K562 (cell line): ENCODE data around the gene CTTNBP2NL. TPM values are rescaled to one million over a fixed set of nuclear protein-coding genes. Genes with fewer than 3 reads are reported as not detected.

Experiments
- ATAC-seq: fragments of 200-7000 bp; cut with Tn5 transposase; 3 replicates; pipeline ENCODE4 v1.9.1; 2020; ENCODE audit warnings: moderate library complexity
- BruUV-seq: library from RNA; stranded (reverse); fragments of 400-500 nt; replicated peaks from 2 replicates; lab custom pipeline; 2021; lab: Mats Ljungman, UMichigan
- CTCF ChIA-PET: fragments of 300-600 bp; formaldehyde crosslinking; extraction: SDS; loops from one replicate; lab custom pipeline; 2021; ENCODE audit warnings: low intra/inter-chr PET ratio; lab: Yijun Ruan, JAX
- POLR2A ChIA-PET: fragments of 300-600, 350-650 bp; sonication (Branson Sonifier 250); formaldehyde crosslinking; extraction: SDS; loops from one replicate; lab custom pipeline; 2021; ENCODE audit warnings: antibody characterized with exemption, inconsistent platforms; lab: Yijun Ruan, JAX
- DNase-seq, 4 experiments: peaks; one replicate each; pipeline versions ENCODE4 v3.0.0 to v3.0.0-alpha.2; 2011 to 2018; ENCODE audit warnings: low spot score in 3 of 4, mixed read lengths in 3 of 4; ENCODE audit errors: extremely low read depth in 1 of 4
- FAIRE-seq: peaks from 2 replicates; lab custom pipeline; 2011; peaks lifted over from hg19 to GRCh38; lab: Jason Lieb, UNC
- H2AFZ ChIP-seq: 2 replicates; pipeline ENCODE4 v1.6.0; 2011; ENCODE audit warnings: low read depth, low read length, control low read depth, inconsistent platforms
- H3K27ac ChIP-seq: fragments of 200-600 bp; 3 replicates; pipeline ENCODE4 v1.8.0; 2011; ENCODE audit warnings: low read depth, mild to moderate bottlenecking, control low read depth, inconsistent platforms, low read length, moderate library complexity, mixed read lengths; ENCODE audit errors: extremely low read depth
- H3K27me3 ChIP-seq, 2 experiments: fragments of 300-600 bp in 1 of 2; 2 replicates in 1 of 2; 3 replicates in 1 of 2; pipeline versions ENCODE4 v1.6.0 to v1.8.0; 2011; ENCODE audit warnings: inconsistent platforms in 2 of 2, low read length in 2 of 2, mild to moderate bottlenecking in 1 of 2, mixed read lengths in 1 of 2, moderate library complexity in 1 of 2; ENCODE audit not compliant: control insufficient read depth in 2 of 2, insufficient read depth in 2 of 2
- H3K36me3 ChIP-seq: fragments of 300-600 bp; 3 replicates; pipeline ENCODE4 v1.8.0; 2011; ENCODE audit warnings: mild to moderate bottlenecking, low read length, inconsistent platforms; ENCODE audit not compliant: control insufficient read depth, insufficient read depth
- H3K4me1 ChIP-seq, 2 experiments: fragments of 200-600 bp in 1 of 2; replicated peaks in 1 of 2; 2 replicates in 1 of 2; 3 replicates in 1 of 2; pipeline versions ENCODE4 v1.5.1 to v1.8.0; 2011; ENCODE audit warnings: inconsistent platforms in 2 of 2, low read length in 2 of 2, mild to moderate bottlenecking in 1 of 2, mixed read lengths in 1 of 2, moderate library complexity in 1 of 2; ENCODE audit not compliant: control insufficient read depth in 2 of 2, insufficient read depth in 2 of 2
- H3K4me2 ChIP-seq: 2 replicates; pipeline ENCODE4 v1.6.1; 2011; ENCODE audit warnings: low read length, control low read depth, inconsistent platforms, mixed read lengths; ENCODE audit not compliant: insufficient read depth
- H3K4me3 ChIP-seq: fragments of 200-600 bp; sonication (generic), shearing (Covaris generic); 2 replicates; pipeline ENCODE4 v1.5.1; 2016; ENCODE audit warnings: control low read depth, inconsistent platforms
- H3K79me2 ChIP-seq: fragments of 200-600 bp; 3 replicates; pipeline ENCODE4 v1.8.0; 2011; ENCODE audit warnings: low read length, inconsistent platforms; ENCODE audit not compliant: control insufficient read depth, insufficient read depth
- H3K9ac ChIP-seq, 2 experiments: 2 replicates each; pipeline versions ENCODE4 v1.6.0 to v1.6.1; 2011; ENCODE audit warnings: low read depth in 2 of 2, low read length in 2 of 2, control low read depth in 1 of 2, inconsistent platforms in 1 of 2, mild to moderate bottlenecking in 1 of 2, mixed read lengths in 1 of 2; ENCODE audit not compliant: insufficient read depth in 1 of 2
- H3K9me1 ChIP-seq: one replicate; pipeline ENCODE4 v1.6.0; 2011; ENCODE audit warnings: inconsistent platforms, mild to moderate bottlenecking, low read length, moderate library complexity; ENCODE audit not compliant: control insufficient read depth, insufficient read depth
- H3K9me3 ChIP-seq: replicated peaks from 2 replicates; pipeline ENCODE4 v1.5.1; 2011; ENCODE audit warnings: low read depth, low read length, inconsistent platforms; ENCODE audit not compliant: control insufficient read depth, insufficient read depth
- H4K20me1 ChIP-seq: replicated peaks from 2 replicates; pipeline ENCODE4 v1.6.1; 2011; ENCODE audit warnings: low read length, inconsistent platforms, mixed read lengths; ENCODE audit not compliant: control insufficient read depth, insufficient read depth
- MYNN ChIP-seq, 2 experiments: sonication (generic); formaldehyde crosslinking in 1 of 2; IDR thresholded peaks; 2 replicates each; pipeline versions ENCODE4 v1.5.0 to v1.6.1; 2016 to 2020; ENCODE audit warnings: antibody characterized with exemption in 1 of 2, missing genetic modification reagents in 1 of 2
- NR2C2 ChIP-seq, 2 experiments: fragments of 200-800 bp in 1 of 2; sonication (Bioruptor generic) in 1 of 2; sonication (generic) in 1 of 2; formaldehyde crosslinking in 1 of 2; IDR thresholded peaks; 2 replicates each; pipeline versions ENCODE4 v1.6.1 to v1.8.0; 2016 to 2022; ENCODE audit warnings: mild to moderate bottlenecking in 1 of 2, missing compliant biosample characterization in 1 of 2, missing genetic modification characterization in 1 of 2, missing genetic modification reagents in 1 of 2
- ZNF740 ChIP-seq, 3 experiments: fragments of 200-800 bp in 1 of 3; sonication (Bioruptor generic) in 1 of 3; sonication (generic) in 1 of 3; formaldehyde crosslinking in 1 of 3; IDR thresholded peaks; 2 replicates each; pipeline versions ENCODE4 v1.6.1 to v1.8.0; 2016 to 2022; ENCODE audit warnings: mild to moderate bottlenecking in 2 of 3, missing compliant biosample characterization in 2 of 3, missing genetic modification characterization in 2 of 3, missing genetic modification reagents in 1 of 3
- WGBS: fragments of 100-300 bp; shearing (Covaris generic); methylation state at CpG from one replicate; pipeline ENCODE4 v1.1.6; 2016; ENCODE audit warnings: low coverage, mixed read lengths; ENCODE audit not compliant: insufficient coverage; ENCODE audit errors: missing lambda C conversion rate; 5-methylcytosine and 5-hydroxymethylcytosine counted together
- in situ Hi-C: fragments of 300-500 bp; cut with MboI; formaldehyde crosslinking; loops from 4 replicates; pipeline ENCODE4 v1.15.0; 2018; ENCODE audit warnings: inconsistent platforms, mixed read lengths
- intact Hi-C: fragments of 100-400 bp; cut with micrococcal nuclease; formaldehyde crosslinking; loops from 2 replicates; pipeline ENCODE4 v1.14.2; 2022
- polyA plus RNA-seq, 8 experiments: library from polyadenylated mRNA; depleted of rRNA in 4 of 8; stranded (reverse) in 5 of 8; unstranded in 3 of 8; fragments of >200 nt; fragmentation: Nextera tagmentation in 2 of 8; fragmentation: Illumina TruSeq in 1 of 8; extraction: Ambion mirVana in 2 of 8; extraction: Trizol in 1 of 8; gene quantifications; 2 replicates each; pipeline versions ENCODE4 v1.2.1 to v1.2.3, GENCODE V29; 2011 to 2014; ENCODE audit warnings: inconsistent platforms in 1 of 8, missing spikeins in 1 of 8
- total RNA-seq, 7 experiments: library from RNA; depleted of rRNA in 6 of 7; stranded (reverse); fragments of >200 nt in 6 of 7; fragmentation: Illumina TruSeq in 2 of 7; extraction: Trizol in 2 of 7; gene quantifications; 2 replicates each; pipeline versions ENCODE4 v1.2.1 to v1.2.3, GENCODE V29; 2011 to 2021; ENCODE audit warnings: low replicate concordance in 1 of 7

Gene CTTNBP2NL
- total and polyA plus RNA-seq, 9 of the 15 experiments (the other 6 are each of a cell fraction or from before 2014, with no cell fraction given) = 0.27 to 1.4 (median 0.62) TPM

- BruUV-seq = no TSS peak
- no peak for FAIRE-seq
- no peaks in the 10 kb centered on the region for H3K79me2 ChIP-seq
- no peak for TF ChIP-seq MYNN (IDR thresholded peaks at IDR 0.05)
- TF ChIP-seq MYNN (CRISPR knock-in tag; IDR thresholded peaks at IDR 0.05) = no peak
- no peak for TF ChIP-seq NR2C2 (CRISPR knock-in tag; IDR thresholded peaks at IDR 0.05)
- TF ChIP-seq NR2C2 (tag; IDR thresholded peaks at IDR 0.05) = 0 out of 2 replicates have a peak, but pooled peaks have one; percentile 13
- TF ChIP-seq ZNF740 (CRISPR knock-in tag; IDR thresholded peaks at IDR 0.05) = 0 out of 2 replicates have a peak, but pooled peaks have one; percentile 14
- TF ChIP-seq ZNF740 (tag; IDR thresholded peaks at IDR 0.05) = no peak
- TF ChIP-seq, all 486 proteins: peak for 2
- Histone ChIP-seq H3K4me3 (no peak overlapping the region), H3K4me1 (peaks cover 0 to 26% of the 10 kb centered on the region in 2 experiments; a peak in 4 of 5 replicates), H4K20me1 (0 out of 2 replicates have a peak, but pooled peaks cover 4% of the 10 kb centered on the region), H2AFZ (no peak overlapping the region), H3K27me3 (peaks cover 45 to 82% of the 10 kb centered on the region in 2 experiments), H3K9me3 (no peaks in the 10 kb centered on the region), H3K27ac (no peak overlapping the region), H3K36me3 (no peaks in the 10 kb centered on the region), H3K9ac (no peak overlapping the region), H3K9me1 (no peaks in the 10 kb centered on the region), H3K4me2 (no peak overlapping the region)
- POLR2A ChIA-PET = interaction anchor here (1.3 kb wide), 1 partner anchor 9 kb away, joined by 3 read pairs; no protein-coding TSS in a partner anchor
- CTCF ChIA-PET = interaction anchor here (0.6 to 0.7 kb wide), 2 partner anchors 42 to 55 kb away, joined by 3 read pairs; no protein-coding TSS in a partner anchor
- 30% methylated on average over 9 of the region's 9 CpGs for WGBS
- DNase-seq (no peak), ATAC-seq (no peak)
- intact Hi-C loops (no loop called here), in situ Hi-C loops (no loop called here)
Observed at GRCh38 chr1:112507336-112507735, 111.3 kb downstream of the CTTNBP2NL start.
